Adrenal gland (tissue), 12 donors: Measurements from ENCODE around the gene GPR161. TPM values are rescaled to one million over a fixed set of nuclear protein-coding genes. Genes with fewer than 3 reads are reported as not detected.

Experiments used
- DNase-seq, 7 donors: peaks; one replicate each; pipeline ENCODE4 v3.0.0-alpha.2; 2019 to 2020
- H3K27ac ChIP-seq, 5 donors: fragments of 200-600 bp; sonication (generic) in 4 of 5; 1 replicate in 3 of 5; 2 replicates in 2 of 5; pipeline versions ENCODE4 v1.5.1 to v1.8.0; 2016 to 2020; ENCODE audit warnings: mild to moderate bottlenecking in 1 of 5
- H3K27me3 ChIP-seq: fragments of 200-600 bp; 2 replicates; pipeline ENCODE4 v1.8.0; 2021
- H3K36me3 ChIP-seq, 2 donors: fragments of 200-600 bp; replicated peaks in 1 of 2; 1 replicate in 1 of 2; 2 replicates in 1 of 2; pipeline versions ENCODE4 v1.5.1 to v1.8.0; 2018 to 2022
- H3K4me1 ChIP-seq, 2 donors: fragments of 200-600 bp; replicated peaks in 1 of 2; 1 replicate in 1 of 2; 2 replicates in 1 of 2; pipeline versions ENCODE4 v1.5.1 to v1.8.0; 2018 to 2021
- H3K4me3 ChIP-seq, 4 donors: fragments of 200-600 bp; sonication (generic) in 3 of 4; one replicate each; pipeline ENCODE4 v1.5.1; 2016 to 2018
- H3K9me3 ChIP-seq, 3 donors: fragments of 200-600 bp; sonication (generic) in 1 of 3; replicated peaks in 1 of 3; 1 replicate in 2 of 3; 2 replicates in 1 of 3; pipeline versions ENCODE4 v1.5.1 to v1.8.0; 2016 to 2021
- POLR2A ChIP-seq, 2 donors: fragments of 450-650 bp; IDR thresholded peaks; one replicate each; pipeline ENCODE4 v1.6.1; 2017; ENCODE audit warnings: antibody characterized with exemption in 2 of 2, mild to moderate bottlenecking in 2 of 2, moderate library complexity in 1 of 2
- WGBS, 4 donors: extraction: QIAGEN DNeasy Blood & Tissue Kit in 2 of 4; methylation state at CpG; one replicate each; pipeline versions ENCODE4 v1.1.5 to v1.1.7; 2013 to 2017; 5-methylcytosine and 5-hydroxymethylcytosine counted together
- intact Hi-C, 2 donors: fragments of 100-400 bp; cut with DNase I; formaldehyde crosslinking; loops; one replicate each; pipeline versions ENCODE4 v1.14.1 to v1.15.0; 2022 to 2023
- polyA plus RNA-seq, 3 donors: library from polyadenylated mRNA; stranded (reverse); fragments of 200-250 nt in 2 of 3; fragments of 350-450 nt in 1 of 3; fragmentation: Illumina TruSeq in 1 of 3; extraction: RNeasy Lipid Tissue Mini Kit (QIAGEN cat#74804) in 1 of 3; gene quantifications; one replicate each; pipeline ENCODE4 v1.2.3, GENCODE V29; 2013 to 2014
- total RNA-seq, 9 donors: library from RNA; depleted of rRNA in 4 of 9; stranded (reverse); fragments of >200 nt in 4 of 9; fragments of 120-200 nt in 1 of 9; fragmentation: NEBNext Ultra II Directional in 1 of 9; extraction: Animal tissue kit (Norgen Biotek cat#: 25700) in 1 of 9; gene quantifications; one replicate each; pipeline versions ENCODE4 v1.1.0 to v1.2.4, GENCODE V29; 2013 to 2023
- TF ChIP-seq, protein P1 (sequence below), 6 experiments: fragments of 450-650 bp in 4 of 6; fragments of 200-600 bp in 2 of 6; sonication (generic) in 1 of 6; IDR thresholded peaks; 1 replicate in 5 of 6; 2 replicates in 1 of 6; pipeline versions ENCODE4 v1.5.1 to v1.8.0; 2016 to 2021; ENCODE audit warnings: antibody characterized with exemption in 6 of 6, mild to moderate bottlenecking in 2 of 6, moderate library complexity in 1 of 6
- donor health status: healthy with polysubstance abuse.
- donor health status: Bipolar disorder and iron deficiency.
- donor health status: DM: yes; HTN: yes; CAD: no.
- donor health status: DM: no; HTN: no; CAD: no.
- donor health status: DM: no; HTN: no; CAD: no.
- donor health status: DM: yes; HTN: yes; CAD: no.

GPR161 gene
- total and polyA plus RNA-seq, 12 donors = 0.75 to 4.8 (median 2.9) TPM

DNA sequence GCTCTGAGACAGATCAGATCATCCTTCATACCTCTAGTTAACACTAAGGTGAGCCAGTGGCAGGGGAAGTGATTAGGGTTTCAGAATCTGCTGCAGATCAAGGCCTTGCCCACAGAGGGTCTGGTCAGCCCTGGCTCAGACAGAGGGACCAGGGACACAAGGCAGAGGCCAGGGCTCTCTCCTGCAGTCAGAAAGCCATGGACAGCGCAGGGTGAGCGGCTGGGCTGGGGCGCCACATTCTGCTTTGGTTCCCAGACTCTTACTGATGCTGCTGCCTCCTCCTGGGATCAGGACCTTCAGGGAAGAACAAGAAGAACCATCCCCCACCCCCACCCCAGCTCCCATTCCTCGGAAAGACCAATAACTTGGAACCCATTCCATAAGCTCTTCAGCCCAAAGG, 43.1 kb downstream of the GPR161 start:
- no peak for TF ChIP-seq POLR2A (IDR thresholded peaks at IDR 0.05)
- TF ChIP-seq, protein P1, sequence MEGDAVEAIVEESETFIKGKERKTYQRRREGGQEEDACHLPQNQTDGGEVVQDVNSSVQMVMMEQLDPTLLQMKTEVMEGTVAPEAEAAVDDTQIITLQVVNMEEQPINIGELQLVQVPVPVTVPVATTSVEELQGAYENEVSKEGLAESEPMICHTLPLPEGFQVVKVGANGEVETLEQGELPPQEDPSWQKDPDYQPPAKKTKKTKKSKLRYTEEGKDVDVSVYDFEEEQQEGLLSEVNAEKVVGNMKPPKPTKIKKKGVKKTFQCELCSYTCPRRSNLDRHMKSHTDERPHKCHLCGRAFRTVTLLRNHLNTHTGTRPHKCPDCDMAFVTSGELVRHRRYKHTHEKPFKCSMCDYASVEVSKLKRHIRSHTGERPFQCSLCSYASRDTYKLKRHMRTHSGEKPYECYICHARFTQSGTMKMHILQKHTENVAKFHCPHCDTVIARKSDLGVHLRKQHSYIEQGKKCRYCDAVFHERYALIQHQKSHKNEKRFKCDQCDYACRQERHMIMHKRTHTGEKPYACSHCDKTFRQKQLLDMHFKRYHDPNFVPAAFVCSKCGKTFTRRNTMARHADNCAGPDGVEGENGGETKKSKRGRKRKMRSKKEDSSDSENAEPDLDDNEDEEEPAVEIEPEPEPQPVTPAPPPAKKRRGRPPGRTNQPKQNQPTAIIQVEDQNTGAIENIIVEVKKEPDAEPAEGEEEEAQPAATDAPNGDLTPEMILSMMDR (IDR thresholded peaks at IDR 0.05) = no peak
- intact Hi-C loops = no loop called here
- 98 to 100% (median 99%) methylated on average over 4 of the region's 4 CpGs for WGBS, 4 donors
- H3K4me3 ChIP-seq = no peak overlapping the region
- no peaks in the 10 kb centered on the region for H3K27me3 ChIP-seq
- H3K4me1 ChIP-seq = peaks cover 0 to 4% of the 10 kb centered on the region in 2 donors
- no peaks in the 10 kb centered on the region for H3K36me3 ChIP-seq
- no peaks in the 10 kb centered on the region for H3K9me3 ChIP-seq
- H3K27ac ChIP-seq = no peak overlapping the region
- DNase-seq = no peak

DNA sequence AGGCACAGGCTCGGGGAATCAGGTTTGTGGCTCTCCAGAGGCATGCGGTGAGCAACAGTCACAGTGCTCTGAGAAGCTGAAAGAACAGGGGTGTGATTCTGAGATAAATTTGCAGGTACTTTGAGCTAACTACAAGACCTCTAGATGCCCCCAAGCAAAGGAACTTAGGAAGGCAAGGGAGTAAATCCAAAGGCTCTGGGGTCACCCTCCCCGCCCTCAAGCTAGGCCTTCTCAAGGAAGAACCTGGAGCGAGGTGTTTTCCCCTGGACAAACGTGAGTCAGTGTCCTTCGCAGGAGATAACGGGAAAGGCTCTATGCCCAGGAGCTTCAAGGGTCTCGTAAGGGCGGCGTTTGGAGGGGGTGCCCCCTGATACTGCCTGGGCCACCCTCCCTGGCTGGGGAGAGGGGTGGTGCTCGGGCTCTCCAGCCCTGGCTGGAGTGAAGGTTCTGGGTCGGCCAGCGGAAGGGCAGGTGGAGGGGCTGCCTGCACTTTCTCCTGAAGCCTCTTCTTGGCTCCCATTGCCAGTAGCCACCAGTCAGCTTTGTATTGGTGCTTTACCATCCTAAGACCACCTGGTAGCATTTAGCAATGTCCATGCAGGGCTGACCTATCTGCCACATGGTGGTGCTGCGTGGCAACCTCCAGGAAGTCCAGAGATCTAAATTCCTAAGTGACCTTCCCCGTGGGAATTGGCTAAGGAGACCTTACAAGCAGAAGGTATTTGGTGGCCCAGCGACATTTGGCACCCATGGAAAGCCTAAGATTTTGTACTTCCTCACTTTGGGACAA, 44.0 kb downstream of the GPR161 start:
- H3K27me3 ChIP-seq = no peaks in the 10 kb centered on the region
- no peak overlapping the region for H3K4me3 ChIP-seq
- H3K9me3 ChIP-seq = no peaks in the 10 kb centered on the region
- intact Hi-C loops = no loop called here
- TF ChIP-seq, protein P1 (IDR thresholded peaks at IDR 0.05) = peak in 3 of 6 experiments; percentile 16
- TF ChIP-seq POLR2A (IDR thresholded peaks at IDR 0.05) = no peak
- DNase-seq = peak in 1 of 7 donors; percentile 24
- peaks cover 0 to 4% of the 10 kb centered on the region in 2 donors for H3K4me1 ChIP-seq
- H3K36me3 ChIP-seq = no peaks in the 10 kb centered on the region
- no peak overlapping the region for H3K27ac ChIP-seq
- WGBS, 4 donors = 61 to 78% (median 74%) methylated on average over 11 to 16 of the region's 16 CpGs

DNA sequence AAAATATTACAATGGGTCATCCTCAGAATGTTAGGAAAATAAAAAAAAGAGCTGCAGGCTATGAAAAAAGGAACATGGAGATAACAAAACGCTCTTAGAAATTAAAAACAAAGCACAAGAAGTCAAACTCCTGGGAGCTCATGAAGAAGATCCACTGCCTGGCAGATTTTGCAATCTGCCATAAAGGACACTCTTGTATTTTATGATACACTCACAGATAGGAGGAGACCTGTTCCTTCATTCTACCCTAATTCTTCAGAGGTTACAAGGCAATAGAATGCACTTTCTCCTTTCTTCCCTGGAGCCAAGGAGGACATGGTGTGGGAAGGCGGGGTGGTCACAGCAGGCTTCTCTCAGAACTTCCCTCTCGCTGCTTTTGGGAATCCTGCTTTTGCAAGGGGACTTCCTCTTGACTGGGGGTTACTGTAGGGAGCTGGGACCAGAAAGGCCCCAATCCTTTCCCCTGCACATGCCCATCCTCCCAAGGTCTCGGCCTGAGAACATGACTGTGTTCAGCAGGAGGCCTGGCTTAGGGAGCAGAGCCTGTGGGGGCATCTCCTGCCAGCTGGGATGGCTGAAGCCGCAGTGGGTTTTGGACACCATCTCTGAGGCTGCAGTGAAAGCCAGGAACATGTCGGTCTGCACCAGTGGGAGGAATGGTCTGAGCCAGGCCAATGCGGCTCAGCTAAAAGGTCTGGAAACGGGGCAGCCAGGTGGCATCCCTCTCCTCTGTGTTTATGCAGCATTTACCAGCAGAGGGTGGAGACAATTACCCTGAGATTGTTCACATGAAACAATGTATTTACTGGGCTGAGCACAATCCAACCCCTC, 44.8 kb downstream of the GPR161 start:
- Histone ChIP-seq H3K4me3 (no peak overlapping the region), H3K36me3 (no peaks in the 10 kb centered on the region), H3K27ac (no peak overlapping the region), H3K9me3 (no peaks in the 10 kb centered on the region), H3K27me3 (no peaks in the 10 kb centered on the region), H3K4me1 (peaks cover 0 to 4% of the 10 kb centered on the region in 2 donors)
- TF ChIP-seq POLR2A (IDR thresholded peaks at IDR 0.05) = no peak
- TF ChIP-seq, protein P1 (IDR thresholded peaks at IDR 0.05) = no peak
- no peak for DNase-seq
- intact Hi-C loops = no loop called here
- 74 to 86% (median 85%) methylated on average over 7 to 8 of the region's 8 CpGs for WGBS, 4 donors

DNA sequence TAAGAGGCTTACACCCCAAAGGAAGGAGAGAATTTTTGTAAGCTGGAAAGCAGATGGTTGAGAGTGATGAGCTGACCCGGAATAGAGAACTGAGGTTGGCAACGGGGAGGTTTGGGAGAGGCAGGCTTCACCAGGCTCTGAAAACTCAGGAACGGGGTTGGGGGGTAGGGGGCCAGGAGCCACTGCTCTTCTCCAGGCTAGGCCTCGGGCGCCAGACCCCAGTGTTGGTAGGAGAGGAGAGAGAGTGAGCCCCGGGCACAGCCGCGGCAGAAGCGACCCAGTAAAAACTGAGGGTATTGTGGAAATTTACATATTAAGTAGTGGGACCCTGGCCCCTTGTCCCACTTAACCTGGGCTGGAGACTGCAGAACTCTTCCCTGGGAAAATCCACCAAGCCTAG, 45.7 kb downstream of the GPR161 start:
- no peaks in the 10 kb centered on the region for H3K9me3 ChIP-seq
- intact Hi-C loops = no loop called here
- WGBS, 4 donors = 96 to 98% (median 97%) methylated on average over 9 of the region's 9 CpGs
- H3K4me1 ChIP-seq = peaks cover 0 to 4% of the 10 kb centered on the region in 2 donors
- H3K36me3 ChIP-seq = no peaks in the 10 kb centered on the region
- H3K27me3 ChIP-seq = no peaks in the 10 kb centered on the region
- no peak for DNase-seq
- TF ChIP-seq, protein P1 (IDR thresholded peaks at IDR 0.05) = no peak
- TF ChIP-seq POLR2A (IDR thresholded peaks at IDR 0.05) = no peak
- H3K4me3 ChIP-seq = no peak overlapping the region
- H3K27ac ChIP-seq = no peak overlapping the region
